ENCODE measurements around the gene DEAF1.

GRCh38 chr11:704228-704674, 9.2 kb upstream of the DEAF1 start:
- TF ChIP-seq CTCF (conservative IDR thresholded peaks at IDR 0.05 in 1 of 2, IDR thresholded peaks at IDR 0.05 in 1 of 2; ENCODE audit: extremely low read depth in 1 of 2, insufficient read depth in 1 of 2, low read depth in 1 of 2, low read length in 2 of 2) (no peak), EZH2 (IDR thresholded peaks at IDR 0.05; ENCODE audit: borderline replicate concordance, low read length) (no peak)
